ENCODE measurements around the gene JUN. TPM values are rescaled to one million over a fixed set of nuclear protein-coding genes. Genes with fewer than 3 reads are reported as not detected.

The JUN gene
- total and polyA plus RNA-seq, 2 of the 13 experiments (the other 11 are each of a cell fraction or from before 2014, with no cell fraction given), result 18.2 to 22.3 TPM

- TF ChIP-seq ZNF512B (CRISPR knock-in tag; IDR thresholded peaks at IDR 0.05; ENCODE audit: borderline replicate concordance), result 0 out of 2 replicates have a peak, but pooled peaks have one; percentile 32
- peak; percentile 22; the same call in 1 of the 2 replicates for TF ChIP-seq ZNF564 (CRISPR knock-in tag; IDR thresholded peaks at IDR 0.05)
Measured at GRCh38 chr1:58783090-58783992, 506 bp downstream of the JUN start (continued).

GRCh38 chr1:58782178-58783089 lies 1.4 kb downstream of the JUN start:
- DNase-seq (ENCODE audit: low spot score) (no peak), ATAC-seq (peak; percentile 14), FAIRE-seq (no peak)
- BruUV-seq (replicated peaks), result no TSS peak
- Histone ChIP-seq H3K4me1 (ENCODE audit: insufficient read depth, low read length) (peaks cover 36% of the 10 kb centered on the region), H3K9ac (ENCODE audit: insufficient read depth, low read depth, low read length) (peak overlapping the region; percentile 98), H3K27ac (ENCODE audit: extremely low read length, insufficient read depth, low read length) (peak overlapping the region; percentile 86), H2AFZ (ENCODE audit: low read length) (no peak overlapping the region), H3K9me3 (ENCODE audit: low read length) (no peaks in the 10 kb centered on the region), H3K79me2 (ENCODE audit: insufficient read depth, low read length) (peaks cover 24% of the 10 kb centered on the region), H4K20me1 (ENCODE audit: insufficient read depth, low read length) (peaks cover 32% of the 10 kb centered on the region), H3K36me3 (replicated peaks in 1 of 2; ENCODE audit: control insufficient read depth in 1 of 2, insufficient read depth in 2 of 2, low read length in 2 of 2) (no peaks in the 10 kb centered on the region), H3K27me3 (ENCODE audit: control insufficient read depth in 1 of 2, insufficient read depth in 2 of 2, low read length in 2 of 2) (no peaks in the 10 kb centered on the region; a peak in 1 of 5 replicates), H3K4me2 (ENCODE audit: low read depth, low read length) (peak overlapping the region; percentile 79), H3K4me3 (replicated peaks in 1 of 3; ENCODE audit: insufficient read depth in 1 of 3, low read depth in 2 of 3, low read length in 3 of 3) (peak overlapping the region; percentile 82 to 87 (median 84))
- in situ Hi-C loops (cut with HindIII; ENCODE audit: extremely low pct_ligation_motif_present, low pct_unique_long_range_greater_than_20kb) (loop anchor here (5.0 to 10.0 kb wide), 3 partner anchors 40 to 512 kb away; partner anchors contain the start of gene FGGY), intact Hi-C loops (cut with micrococcal nuclease; ENCODE audit: unreplicated experiment) (loop anchor here (10.0 kb wide), 4 partner anchors 362 to 912 kb away; no protein-coding TSS in a partner anchor)
- CTCF ChIA-PET (ENCODE audit: low intra/inter-chr PET ratio, low total read pairs), result no interaction called here
- POLR2A ChIA-PET, result interaction anchor here (0.7 to 3.8 kb wide), 11 partner anchors 9 to 923 kb away, joined by 3 to 31 read pairs (median 11); partner anchors contain the start of gene MYSM1
- 58% methylated on average over 14 of the region's 82 CpGs for WGBS (ENCODE audit: low lambda C conversion rate)
- TF ChIP-seq MYC (CRISPR knock-in tag; IDR thresholded peaks at IDR 0.05; ENCODE audit: borderline replicate concordance) (peak; percentile 62), NFAT5 (CRISPR knock-in tag; IDR thresholded peaks at IDR 0.05) (peak; percentile 71; the same call in 1 of the 2 replicates), ZNF670 (CRISPR knock-in tag; IDR thresholded peaks at IDR 0.05; ENCODE audit: borderline replicate concordance) (0 out of 2 replicates have a peak, but pooled peaks have one; percentile 34), E2F2 (CRISPR knock-in tag; IDR thresholded peaks at IDR 0.05; ENCODE audit: borderline replicate concordance) (peak; percentile 72; the same call in 1 of the 2 replicates), FOXA3 (CRISPR knock-in tag; IDR thresholded peaks at IDR 0.05) (no peak), RORA (CRISPR knock-in tag; IDR thresholded peaks at IDR 0.05) (no peak)

All from HepG2 (cell line).